GM12874 (cell line): ENCODE data around the gene PDE3A.

Source experiments
- CTCF ChIP-seq: IDR thresholded peaks from 2 replicates; pipeline ENCODE4 v1.5.1; 2011; ENCODE audit warnings: low read depth, mild to moderate bottlenecking, control low read depth, low read length, moderate library complexity; ENCODE audit not compliant: insufficient read depth

PDE3A gene

GRCh38 chr12:20718294-20718693, 350.0 kb downstream of the PDE3A start:
- no peak for TF ChIP-seq CTCF

DNA sequence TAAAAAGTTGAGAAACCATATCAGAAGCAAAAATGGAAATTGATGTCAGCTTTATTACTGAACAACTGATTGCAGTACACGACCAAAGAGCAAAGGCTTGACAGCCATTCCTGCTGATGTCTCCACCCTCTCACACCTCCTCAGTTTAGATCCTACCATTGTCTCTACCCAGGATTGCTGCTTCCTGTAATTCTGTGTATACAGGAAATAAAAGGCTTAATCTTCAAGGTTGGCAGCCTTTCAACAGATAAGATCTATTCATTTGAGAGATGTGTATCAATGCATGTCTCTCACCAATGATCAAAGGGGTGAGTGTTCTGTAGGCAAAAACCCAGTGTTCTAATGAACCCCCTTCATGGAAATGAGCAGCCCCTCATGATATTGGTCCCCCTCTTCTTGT, 353.8 kb downstream of the PDE3A start:
- TF ChIP-seq CTCF: no peak

DNA sequence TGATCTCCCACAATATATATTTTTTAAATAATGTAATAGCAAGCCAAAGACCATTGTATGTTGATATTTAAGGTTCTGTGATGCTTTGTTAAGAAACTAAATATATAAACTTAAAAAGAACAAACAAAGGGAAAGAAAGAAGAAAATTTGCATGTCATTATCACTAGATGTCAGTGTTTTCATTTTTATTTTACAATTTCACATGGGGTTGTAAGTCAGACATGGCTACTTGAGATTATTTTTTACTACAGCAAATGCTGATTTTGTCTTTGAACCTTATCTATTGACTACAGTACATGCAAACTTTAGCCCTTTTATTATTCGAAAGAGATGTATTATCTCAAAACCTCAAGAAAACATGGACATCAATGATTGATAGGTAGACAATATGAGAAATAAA, 362.9 kb downstream of the PDE3A start:
- TF ChIP-seq CTCF: no peak
